ENCODE measurements around the gene SEMA3E. TPM values are rescaled to one million over a fixed set of nuclear protein-coding genes. Genes with fewer than 3 reads are reported as not detected.

SEMA3E gene
- total and polyA plus RNA-seq, 9 of the 15 experiments (the other 6 are each of a cell fraction or from before 2014, with no cell fraction given): 0.01 to 1.4 (median 0.14) TPM; not detected in 2

- TF ChIP-seq LARP7 (IDR thresholded peaks at IDR 0.05): no peak
Observed at GRCh38 chr7:83579740-83580139, 69.2 kb downstream of the SEMA3E start (continued).

- Histone ChIP-seq H3K36me3 (ENCODE audit: control insufficient read depth, insufficient read depth, low read length) (no peaks in the 10 kb centered on the region), H3K4me2 (ENCODE audit: insufficient read depth, low read length) (no peak overlapping the region), H3K79me2 (ENCODE audit: control insufficient read depth, insufficient read depth, low read length) (no peaks in the 10 kb centered on the region), H4K20me1 (replicated peaks; ENCODE audit: control insufficient read depth, insufficient read depth, low read length) (no peaks in the 10 kb centered on the region), H2AFZ (ENCODE audit: low read depth, low read length) (no peak overlapping the region), H3K27ac (ENCODE audit: extremely low read depth, low read depth, low read length) (no peak overlapping the region), H3K9me3 (replicated peaks; ENCODE audit: control insufficient read depth, insufficient read depth, low read depth, low read length) (no peaks in the 10 kb centered on the region), H3K9me1 (ENCODE audit: control insufficient read depth, insufficient read depth, low read length) (no peaks in the 10 kb centered on the region), H3K9ac (ENCODE audit: insufficient read depth in 1 of 2, low read depth in 2 of 2, low read length in 2 of 2) (no peak overlapping the region), H3K4me1 (replicated peaks in 1 of 2; ENCODE audit: control insufficient read depth in 2 of 2, insufficient read depth in 2 of 2, low read length in 2 of 2) (no peaks in the 10 kb centered on the region), H3K4me3 (no peak overlapping the region), H3K27me3 (ENCODE audit: control insufficient read depth in 2 of 2, insufficient read depth in 2 of 2, low read length in 2 of 2) (no peaks in the 10 kb centered on the region)
- ATAC-seq (no peak), FAIRE-seq (no peak), DNase-seq (ENCODE audit: extremely low read depth in 1 of 4, low spot score in 3 of 4) (no peak)
- intact Hi-C loops (cut with micrococcal nuclease) (no loop called here), in situ Hi-C loops (cut with MboI) (no loop called here)
- ChIA-PET CTCF (ENCODE audit: low intra/inter-chr PET ratio) (no interaction called here), POLR2A (no interaction called here)
- no TSS peak for BruUV-seq (replicated peaks)
- 2% methylated on average over 3 of the region's 3 CpGs for WGBS (ENCODE audit: insufficient coverage, low coverage, missing lambda C conversion rate)
- no peak for TF ChIP-seq ZNF511 (CRISPR knock-in tag; IDR thresholded peaks at IDR 0.05)
- no peak for TF ChIP-seq KAT8 (IDR thresholded peaks at IDR 0.05; ENCODE audit: low read depth)
Observed at GRCh38 chr7:83575436-83575835, 73.5 kb downstream of the SEMA3E start.

GRCh38 chr7:83574616-83575015, 74.3 kb downstream of the SEMA3E start:
- Histone ChIP-seq H3K9ac (ENCODE audit: insufficient read depth in 1 of 2, low read depth in 2 of 2, low read length in 2 of 2) (no peak overlapping the region), H3K79me2 (ENCODE audit: control insufficient read depth, insufficient read depth, low read length) (no peaks in the 10 kb centered on the region), H3K4me3 (no peak overlapping the region), H3K27ac (ENCODE audit: extremely low read depth, low read depth, low read length) (no peak overlapping the region), H3K36me3 (ENCODE audit: control insufficient read depth, insufficient read depth, low read length) (no peaks in the 10 kb centered on the region), H3K27me3 (ENCODE audit: control insufficient read depth in 2 of 2, insufficient read depth in 2 of 2, low read length in 2 of 2) (no peaks in the 10 kb centered on the region), H3K9me3 (replicated peaks; ENCODE audit: control insufficient read depth, insufficient read depth, low read depth, low read length) (no peaks in the 10 kb centered on the region), H3K4me1 (replicated peaks in 1 of 2; ENCODE audit: control insufficient read depth in 2 of 2, insufficient read depth in 2 of 2, low read length in 2 of 2) (no peaks in the 10 kb centered on the region), H3K9me1 (ENCODE audit: control insufficient read depth, insufficient read depth, low read length) (no peaks in the 10 kb centered on the region), H4K20me1 (replicated peaks; ENCODE audit: control insufficient read depth, insufficient read depth, low read length) (no peaks in the 10 kb centered on the region), H3K4me2 (ENCODE audit: insufficient read depth, low read length) (no peak overlapping the region), H2AFZ (ENCODE audit: low read depth, low read length) (no peak overlapping the region)
- FAIRE-seq (no peak), ATAC-seq (no peak), DNase-seq (ENCODE audit: extremely low read depth in 1 of 4, low spot score in 3 of 4) (no peak)
- TF ChIP-seq MCM2 (IDR thresholded peaks at IDR 0.05; ENCODE audit: low read depth) (no peak), ZBTB7A (IDR thresholded peaks at IDR 0.05; ENCODE audit: borderline replicate concordance, control insufficient read depth, low read depth, low read length) (no peak), ZNF57 (CRISPR knock-in tag; IDR thresholded peaks at IDR 0.05) (no peak), ZNF224 (CRISPR knock-in tag; IDR thresholded peaks at IDR 0.05) (no peak), GTF2A2 (tag; IDR thresholded peaks at IDR 0.05) (no peak), TARDBP (IDR thresholded peaks at IDR 0.05) (no peak)
- no TSS peak for BruUV-seq (replicated peaks)
- intact Hi-C loops (cut with micrococcal nuclease) (no loop called here), in situ Hi-C loops (cut with MboI) (no loop called here)
- WGBS (ENCODE audit: insufficient coverage, low coverage, missing lambda C conversion rate): 0% methylated on average over 1 of the region's 1 CpG
- ChIA-PET POLR2A (no interaction called here), CTCF (ENCODE audit: low intra/inter-chr PET ratio) (no interaction called here)
